T-helper 9 cell (primary cell): ENCODE measurements around the gene IGLL5.

Experiments
- DNase-seq: peaks from one replicate; pipeline ENCODE4 v3.0.0-alpha.2; 2020
- total RNA-seq, 2 donors: gene quantifications; one replicate each; lab custom pipeline; 2026; lab: John Stamatoyannopoulos, UW

IGLL5 gene
- total RNA-seq, result 0 reads per million in 2 donors

DNA sequence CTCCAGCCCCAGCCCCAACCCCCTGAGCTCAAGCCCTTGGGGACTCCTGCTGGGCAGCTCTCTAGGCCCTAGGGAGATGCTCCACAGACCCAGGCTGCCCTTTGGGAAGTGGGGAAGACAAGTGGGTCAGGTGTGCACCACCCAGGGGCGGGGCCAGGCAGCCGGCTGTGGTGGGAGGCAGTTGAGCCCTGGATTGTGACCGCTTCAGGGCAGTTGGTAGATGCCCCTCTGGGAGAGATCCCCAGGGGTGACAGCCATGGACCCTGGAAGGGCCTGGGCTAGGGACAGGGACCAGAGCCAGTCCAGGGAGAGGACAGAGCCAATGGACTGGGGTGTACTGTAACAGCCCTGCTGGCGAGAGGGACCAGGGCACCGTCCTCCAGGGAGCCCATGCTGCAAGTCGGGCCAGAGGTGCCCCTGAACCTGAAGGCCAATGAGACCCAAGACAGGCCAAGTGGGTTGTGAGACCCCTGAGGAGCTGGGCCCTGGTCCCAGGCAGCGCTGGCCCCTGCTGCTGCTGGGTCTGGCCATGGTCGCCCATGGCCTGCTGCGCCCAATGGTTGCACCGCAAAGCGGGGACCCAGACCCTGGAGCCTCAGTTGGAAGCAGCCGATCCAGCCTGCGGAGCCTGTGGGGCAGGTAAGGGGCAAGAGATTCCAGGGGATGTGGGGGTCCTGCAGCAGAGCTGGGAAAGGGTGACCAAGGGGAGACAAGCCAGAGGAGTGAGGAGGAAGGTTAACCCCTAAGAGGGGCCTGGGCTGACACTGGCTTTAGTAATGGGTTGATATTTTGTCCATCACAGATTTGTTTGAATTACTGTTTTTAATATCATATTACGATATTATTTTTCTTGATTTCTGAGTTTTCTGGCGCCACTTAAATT is at the start of gene IGLL5:
Gene IGLL5, plus strand, starts transcription at position 196 of the 883 bp plus-strand sequence. Its CDS starts 238 bp downstream, at position 434.
- no peak for DNase-seq

DNA sequence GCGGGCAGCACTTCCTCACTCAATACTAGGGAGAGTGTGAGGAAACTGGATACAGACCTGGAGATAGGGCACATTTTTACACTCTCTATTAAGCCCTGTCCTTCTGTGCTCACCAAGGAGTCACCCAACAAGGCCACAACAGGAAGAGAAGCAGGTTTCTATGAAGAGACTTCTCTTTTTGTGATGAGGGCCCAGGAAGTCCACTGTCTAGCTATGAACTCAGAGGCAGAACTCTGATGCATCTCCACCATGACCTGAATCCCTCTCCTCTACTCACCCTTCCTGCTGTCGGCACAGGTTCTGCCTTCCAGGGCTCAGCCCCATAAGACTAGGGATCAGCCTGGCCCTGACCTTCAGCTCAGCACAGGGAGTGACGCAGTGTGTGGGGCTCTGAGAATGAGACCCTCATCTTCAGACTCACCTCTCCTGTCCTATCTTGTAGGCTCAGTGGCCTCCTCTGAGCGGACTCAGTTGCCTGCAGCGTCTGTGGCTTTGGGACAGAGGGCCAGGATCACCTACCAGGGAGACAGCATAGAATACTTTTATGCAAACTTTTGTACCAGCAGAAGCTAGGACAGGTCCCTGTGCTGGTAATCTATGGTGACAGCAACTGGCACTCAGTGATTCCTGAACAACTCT is 49.3 kb upstream of the IGLL5 start:
- no peak for DNase-seq

DNA sequence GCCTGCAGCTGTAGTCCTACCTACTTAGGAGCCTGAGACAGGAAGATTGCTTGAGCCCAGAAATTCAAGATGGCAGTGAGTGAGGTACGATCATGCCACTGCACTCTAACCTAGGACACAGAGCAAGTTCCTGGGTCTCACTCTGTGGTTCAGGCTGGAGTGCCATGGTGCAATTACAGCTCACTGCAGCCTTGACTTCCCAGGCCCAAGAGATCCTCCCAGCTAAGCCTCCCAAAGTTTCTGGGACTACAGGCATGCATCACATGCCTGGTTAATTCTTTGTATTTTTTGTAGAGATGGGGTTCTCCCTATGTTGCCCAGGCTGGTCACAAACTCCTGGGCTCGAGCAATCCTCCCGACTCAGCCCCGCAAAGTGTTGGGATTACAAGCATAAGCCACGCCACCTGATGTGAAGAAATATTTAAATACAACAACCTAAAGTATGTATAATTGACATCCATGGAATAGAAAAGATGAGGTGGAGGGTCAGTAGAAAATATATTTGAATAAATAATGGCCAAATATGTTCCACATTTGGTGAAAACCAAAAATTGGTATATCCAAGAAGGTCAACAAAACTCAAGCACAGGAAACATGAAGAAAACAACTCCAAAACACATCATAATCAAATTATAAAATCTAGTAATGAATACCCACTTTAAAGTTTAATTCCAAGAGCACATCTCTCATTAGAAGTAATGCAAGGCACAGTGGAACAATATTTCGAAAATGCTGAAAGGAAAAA is 47.9 kb upstream of the IGLL5 start:
- no peak for DNase-seq

DNA sequence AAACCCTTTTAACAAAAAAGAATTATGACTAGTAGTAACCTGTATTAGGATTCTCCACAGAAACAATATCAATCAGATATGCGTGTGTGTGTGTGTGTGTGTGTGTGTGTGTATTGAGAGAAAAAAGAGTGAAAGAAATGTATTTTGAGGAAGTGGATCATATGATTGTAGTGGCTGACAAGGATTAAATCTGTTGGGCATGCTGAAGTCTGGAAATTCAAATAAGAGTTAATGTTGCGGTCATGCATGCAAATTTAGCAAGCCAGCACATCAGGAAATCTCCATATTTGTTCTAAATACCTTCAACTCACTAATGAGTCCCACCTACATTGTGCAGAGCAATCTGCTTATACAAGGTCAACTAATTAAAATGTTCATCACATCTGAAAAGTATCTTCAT is 46.8 kb upstream of the IGLL5 start:
- DNase-seq, result no peak

DNA sequence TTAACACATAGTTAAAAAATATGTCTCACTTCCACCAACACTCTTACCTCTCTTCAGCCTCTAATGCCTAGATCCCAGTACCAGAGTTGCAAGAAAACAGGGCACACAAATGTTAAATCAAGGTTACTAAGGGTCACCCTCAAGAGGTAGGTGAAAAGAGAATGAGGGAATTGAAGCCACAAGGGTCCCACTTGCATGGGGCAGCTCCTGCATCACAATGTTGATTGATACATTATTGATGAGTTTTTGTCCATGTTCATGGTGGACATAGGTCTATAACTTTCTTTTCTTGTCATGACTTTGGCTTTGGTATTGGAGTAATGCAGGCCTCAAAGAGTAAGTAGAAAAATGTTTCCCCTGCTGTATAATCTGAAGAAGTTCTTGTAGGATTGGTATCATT is 46.0 kb upstream of the IGLL5 start:
- no peak for DNase-seq

DNA sequence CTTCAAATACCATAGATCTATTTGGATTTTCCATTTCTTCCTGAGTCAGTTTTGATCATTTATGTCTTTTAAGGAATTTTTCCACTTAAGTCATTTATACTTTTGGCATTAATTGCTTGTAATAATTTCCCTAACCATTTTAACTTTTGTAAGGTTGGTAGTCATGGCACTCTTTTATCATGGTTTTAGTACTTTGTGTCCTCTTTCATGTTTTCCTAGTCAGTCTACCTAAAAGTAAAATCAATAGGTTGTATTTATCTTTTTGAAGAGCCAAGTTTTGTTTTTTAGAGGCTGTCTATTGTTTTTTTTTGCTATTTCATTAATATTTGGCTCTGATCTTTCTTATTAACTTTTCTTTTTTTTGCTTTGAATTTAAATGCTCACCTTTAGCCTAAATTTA is 45.5 kb upstream of the IGLL5 start:
- no peak for DNase-seq

DNA sequence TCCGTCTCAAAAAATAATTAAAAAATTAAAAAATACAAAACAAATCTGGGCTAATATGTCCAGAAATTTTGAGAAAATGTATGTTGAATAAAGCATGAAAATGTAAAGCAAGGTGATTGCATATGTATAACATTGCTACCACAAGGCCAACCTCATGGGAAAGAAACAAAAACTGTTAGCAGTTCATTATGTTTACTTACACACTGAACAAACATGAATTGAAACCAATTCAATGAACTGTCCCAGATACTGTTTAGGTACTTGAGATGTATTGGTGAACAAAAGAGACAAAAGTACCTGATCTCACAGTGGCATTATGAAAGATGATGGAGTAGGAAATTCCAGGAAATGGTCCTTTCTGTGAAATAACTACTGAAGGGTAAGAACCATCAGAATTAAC is 43.8 kb upstream of the IGLL5 start:
- no peak for DNase-seq

DNA sequence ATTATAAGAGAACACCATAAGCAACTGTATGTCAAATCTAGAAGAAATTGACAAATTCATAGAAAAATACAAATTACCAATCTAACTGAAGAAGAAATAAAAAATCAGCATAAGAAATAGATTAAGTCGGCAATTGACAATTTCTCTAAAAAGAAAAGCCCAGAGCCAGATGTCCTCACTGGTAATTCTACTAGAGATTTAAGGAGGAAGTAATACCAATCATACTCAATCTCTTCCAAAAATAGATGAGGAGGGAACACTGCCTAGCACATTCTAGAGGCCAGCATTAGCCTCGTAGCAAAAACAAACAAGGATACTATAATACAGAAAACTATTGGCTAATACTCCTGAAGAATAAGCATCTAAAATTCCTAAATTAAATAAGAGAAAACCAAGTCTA is 40.4 kb upstream of the IGLL5 start:
- no peak for DNase-seq

DNA sequence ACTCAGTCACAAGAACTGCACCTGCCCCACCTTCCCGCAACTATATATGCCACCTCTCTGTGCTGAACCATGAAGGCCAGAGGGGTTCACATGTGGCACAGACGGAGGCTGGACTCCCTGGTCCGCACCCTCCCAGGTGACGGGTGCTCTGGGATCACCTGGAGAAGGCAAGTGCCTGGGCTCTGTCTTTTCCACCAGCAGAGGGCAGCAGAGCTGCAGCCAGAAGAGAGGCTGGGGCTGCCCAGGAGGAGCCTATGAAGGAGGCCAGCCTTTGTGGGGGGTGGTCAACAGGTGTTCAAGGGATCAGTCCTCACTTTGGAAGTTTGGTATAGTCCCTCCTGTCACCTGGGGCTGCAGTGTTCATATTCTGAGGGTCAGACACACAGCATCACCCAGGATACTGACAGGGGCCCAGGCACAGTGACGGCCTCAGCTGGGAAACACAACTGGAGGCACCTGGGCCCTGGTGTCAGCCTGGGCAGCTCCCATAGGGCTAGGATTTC is 39.2 kb upstream of the IGLL5 start:
- DNase-seq, result peak; percentile 67

DNA sequence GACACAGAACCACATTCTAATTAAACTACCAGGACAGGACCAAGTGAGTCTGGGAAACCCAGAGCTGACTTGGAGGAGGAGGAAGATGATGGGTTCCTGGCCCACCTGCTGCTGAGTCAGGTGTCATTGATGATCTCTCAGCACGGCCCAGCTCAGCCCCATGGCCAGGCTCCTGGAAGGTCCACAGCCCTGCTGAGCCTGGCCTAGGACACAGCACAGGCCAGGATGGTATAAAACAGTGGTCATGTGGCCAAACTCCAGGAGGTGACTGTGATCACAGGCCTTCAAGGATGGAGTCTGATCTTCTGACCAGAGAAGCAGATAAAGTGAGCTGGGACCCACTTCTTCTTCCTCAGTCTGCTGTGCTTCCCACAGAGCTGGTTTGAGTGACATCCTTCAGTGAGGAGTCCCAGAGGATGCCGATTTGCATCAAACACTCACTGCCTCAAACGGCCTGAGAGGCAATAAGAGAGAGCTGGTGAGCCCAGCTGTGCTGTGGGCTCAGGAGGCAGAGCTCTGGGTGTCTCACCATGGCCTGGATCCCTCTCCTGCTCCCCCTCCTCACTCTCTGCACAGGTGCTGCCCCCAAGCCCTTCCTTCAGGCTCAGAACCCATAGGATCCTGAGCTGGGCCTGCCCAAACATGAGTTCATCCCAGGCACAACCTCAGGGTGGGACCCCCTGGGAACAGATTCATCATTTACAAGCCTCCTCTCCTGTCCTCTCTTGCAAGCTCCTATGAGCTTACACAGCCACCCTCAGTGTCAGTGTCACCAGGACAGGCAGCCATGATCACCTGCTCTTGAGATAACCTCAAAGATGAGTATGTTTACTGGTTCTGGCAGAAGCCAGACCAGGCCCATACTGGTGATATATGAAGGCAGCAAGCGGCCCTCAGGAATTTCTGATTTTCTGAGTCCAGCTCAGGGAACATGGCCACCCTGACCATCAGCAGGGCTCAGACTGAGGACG is 37.7 kb upstream of the IGLL5 start:
- DNase-seq, result no peak

DNA sequence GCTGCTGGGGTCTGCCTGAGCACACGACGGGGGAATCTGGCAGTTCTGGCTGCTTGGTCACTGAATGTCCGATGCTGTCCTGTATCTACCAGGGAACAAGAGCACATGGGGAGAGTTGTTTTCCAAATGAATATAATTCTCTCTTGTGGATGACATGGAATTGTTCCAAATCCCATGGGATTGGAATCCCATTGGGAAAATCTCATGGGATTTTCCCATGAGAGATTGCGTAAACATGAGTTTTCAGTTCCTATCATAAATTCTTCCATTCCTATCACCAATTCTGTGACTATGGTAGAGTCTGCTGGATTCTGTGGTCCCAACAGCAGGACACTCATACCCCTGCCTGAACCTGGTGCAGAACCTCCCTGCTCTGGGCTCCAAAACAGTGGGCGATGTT is 35.6 kb upstream of the IGLL5 start:
- DNase-seq, result no peak

DNA sequence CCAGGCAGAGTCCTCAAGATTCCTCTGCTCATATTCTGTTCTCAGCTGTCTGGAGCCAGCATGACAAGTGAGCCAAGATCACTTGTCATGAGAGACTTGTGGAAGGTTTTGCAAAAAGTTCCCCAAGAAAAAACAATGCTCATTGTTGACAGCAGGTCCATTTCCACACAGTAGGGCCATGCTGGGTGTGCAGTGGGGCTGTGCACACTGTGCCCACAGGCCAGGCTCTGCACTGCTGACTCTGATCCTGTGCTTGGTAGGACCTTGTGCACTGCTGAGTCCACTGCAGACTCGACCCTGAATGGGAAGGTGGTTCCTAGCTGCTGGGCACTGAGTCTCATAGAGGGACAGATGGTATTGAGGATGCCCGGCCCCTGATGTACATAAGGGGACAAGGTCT is 33.9 kb upstream of the IGLL5 start:
- no peak for DNase-seq

DNA sequence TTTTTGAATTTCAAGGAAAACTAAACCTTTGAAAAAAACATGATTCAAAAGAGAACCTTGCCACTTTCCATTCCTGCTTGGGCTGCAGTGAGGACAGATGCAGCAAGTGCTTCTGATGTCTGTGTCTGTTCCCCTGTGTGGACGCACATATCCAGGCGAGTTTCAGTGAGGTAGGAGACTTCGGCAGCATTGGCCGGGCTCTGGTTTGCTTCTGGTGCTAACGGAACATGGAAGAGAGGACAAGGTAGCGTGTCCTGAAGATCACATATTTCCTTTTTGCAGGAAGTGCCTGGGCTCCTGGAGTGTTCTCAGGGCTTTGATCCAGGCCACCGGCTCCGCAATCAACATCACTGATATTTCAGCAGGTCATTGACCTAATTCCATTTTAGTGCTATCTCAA is 33.1 kb upstream of the IGLL5 start:
- DNase-seq, result no peak

DNA sequence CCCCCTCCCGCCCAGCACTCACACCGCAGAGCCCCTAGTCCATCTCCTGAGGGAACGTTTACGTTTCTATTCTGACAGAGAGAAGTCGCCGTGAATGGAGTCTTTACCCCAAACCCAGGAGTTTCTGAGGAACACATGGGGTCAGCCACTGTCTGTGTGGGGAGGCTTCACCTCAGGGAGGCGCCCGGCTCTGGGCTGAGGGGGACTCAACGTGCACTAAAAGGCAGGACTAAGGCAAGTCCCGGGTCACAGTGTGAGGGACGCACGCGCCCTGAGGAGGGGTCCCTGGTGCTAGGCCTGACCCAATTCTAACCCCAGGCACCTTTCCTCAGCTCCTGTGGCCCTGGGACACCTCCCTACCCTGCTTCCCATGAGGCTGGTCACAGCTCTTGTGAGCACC is 32.5 kb upstream of the IGLL5 start:
- DNase-seq, result no peak

DNA sequence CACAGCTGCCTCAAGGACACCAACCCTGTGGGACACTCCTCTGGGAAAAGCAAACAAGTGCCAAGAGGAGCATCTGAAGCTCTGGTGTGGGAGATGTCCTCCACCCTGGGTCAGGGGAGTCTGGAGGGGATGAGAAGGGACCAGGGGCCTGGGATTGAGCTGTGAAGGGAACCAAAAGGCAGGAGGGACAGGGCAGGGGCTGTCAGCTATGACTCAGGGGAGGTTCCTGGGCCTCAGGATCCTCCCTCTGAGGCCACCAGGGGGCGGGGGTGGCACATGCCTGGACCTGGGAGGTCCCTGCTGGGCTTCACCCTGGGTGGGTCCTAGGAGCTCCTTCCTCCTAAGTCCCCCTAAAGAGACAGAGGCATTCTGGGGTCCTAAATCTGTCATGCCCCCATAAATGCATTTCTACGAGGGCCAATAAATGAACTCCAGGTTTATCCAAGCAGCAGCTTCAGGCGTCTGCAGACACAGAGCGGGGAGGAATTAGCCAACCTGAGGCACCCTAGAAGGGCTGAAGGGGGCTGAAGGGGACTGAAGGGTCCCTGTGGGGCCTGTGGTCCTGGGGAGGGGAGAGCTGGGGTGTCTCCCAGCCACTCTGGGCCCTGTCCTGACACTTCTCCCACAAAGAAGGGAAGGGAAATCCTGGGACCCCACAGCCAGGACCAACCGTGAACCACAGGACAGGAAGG is 31.9 kb upstream of the IGLL5 start:
- DNase-seq, result peak; percentile 15

DNA sequence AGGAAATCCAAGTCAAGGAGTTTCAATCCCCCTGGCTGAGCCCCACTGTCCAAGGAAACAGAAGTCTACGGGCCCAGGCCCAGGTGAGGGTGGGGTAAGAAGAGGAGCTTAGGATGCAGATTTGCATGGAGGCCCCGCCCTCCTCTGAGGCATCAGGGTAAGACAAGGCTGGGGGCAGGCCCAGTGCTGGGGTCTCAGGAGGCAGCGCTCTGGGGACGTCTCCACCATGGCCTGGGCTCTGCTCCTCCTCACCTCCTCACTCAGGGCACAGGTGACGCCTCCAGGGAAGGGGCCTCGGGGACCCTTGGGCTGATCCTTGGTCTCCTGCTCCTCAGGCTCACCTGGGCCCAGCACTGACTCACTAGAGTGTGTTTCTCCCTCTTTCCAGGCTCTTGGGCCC is 31.3 kb upstream of the IGLL5 start:
- no peak for DNase-seq

DNA sequence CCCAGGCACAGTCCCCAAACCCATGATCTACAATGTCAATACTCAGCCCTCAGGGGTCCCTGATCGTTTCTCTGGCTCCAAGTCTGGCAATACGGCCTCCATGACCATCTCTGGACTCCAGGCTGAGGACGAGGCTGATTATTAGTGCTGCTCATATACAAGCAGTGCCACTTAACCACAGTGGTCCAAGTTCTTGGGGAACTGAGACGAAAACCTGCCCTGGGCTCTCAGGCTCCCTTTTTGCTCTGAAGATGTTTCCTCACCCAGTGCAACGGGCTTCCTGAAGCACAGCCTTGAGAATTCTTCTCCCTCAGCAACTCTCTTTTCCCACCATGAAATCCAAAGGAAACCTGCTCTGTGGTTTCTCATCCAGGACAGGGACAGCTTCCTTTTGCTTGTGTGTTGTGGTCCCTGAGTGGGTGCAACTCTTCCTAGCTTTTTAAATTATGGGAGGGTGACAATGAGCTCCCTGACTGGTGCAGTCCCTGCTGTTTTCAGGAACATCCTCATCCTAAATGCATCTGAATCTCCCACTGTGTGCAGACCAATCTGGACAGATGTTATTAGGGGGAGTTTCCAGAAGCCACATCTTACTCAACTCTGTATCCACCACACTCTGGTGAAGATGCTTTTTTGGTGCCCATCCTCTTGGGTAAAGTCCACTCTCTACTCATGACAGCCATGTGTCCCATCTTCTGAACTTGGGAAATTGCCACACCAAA is 30.6 kb upstream of the IGLL5 start:
- DNase-seq, result no peak

DNA sequence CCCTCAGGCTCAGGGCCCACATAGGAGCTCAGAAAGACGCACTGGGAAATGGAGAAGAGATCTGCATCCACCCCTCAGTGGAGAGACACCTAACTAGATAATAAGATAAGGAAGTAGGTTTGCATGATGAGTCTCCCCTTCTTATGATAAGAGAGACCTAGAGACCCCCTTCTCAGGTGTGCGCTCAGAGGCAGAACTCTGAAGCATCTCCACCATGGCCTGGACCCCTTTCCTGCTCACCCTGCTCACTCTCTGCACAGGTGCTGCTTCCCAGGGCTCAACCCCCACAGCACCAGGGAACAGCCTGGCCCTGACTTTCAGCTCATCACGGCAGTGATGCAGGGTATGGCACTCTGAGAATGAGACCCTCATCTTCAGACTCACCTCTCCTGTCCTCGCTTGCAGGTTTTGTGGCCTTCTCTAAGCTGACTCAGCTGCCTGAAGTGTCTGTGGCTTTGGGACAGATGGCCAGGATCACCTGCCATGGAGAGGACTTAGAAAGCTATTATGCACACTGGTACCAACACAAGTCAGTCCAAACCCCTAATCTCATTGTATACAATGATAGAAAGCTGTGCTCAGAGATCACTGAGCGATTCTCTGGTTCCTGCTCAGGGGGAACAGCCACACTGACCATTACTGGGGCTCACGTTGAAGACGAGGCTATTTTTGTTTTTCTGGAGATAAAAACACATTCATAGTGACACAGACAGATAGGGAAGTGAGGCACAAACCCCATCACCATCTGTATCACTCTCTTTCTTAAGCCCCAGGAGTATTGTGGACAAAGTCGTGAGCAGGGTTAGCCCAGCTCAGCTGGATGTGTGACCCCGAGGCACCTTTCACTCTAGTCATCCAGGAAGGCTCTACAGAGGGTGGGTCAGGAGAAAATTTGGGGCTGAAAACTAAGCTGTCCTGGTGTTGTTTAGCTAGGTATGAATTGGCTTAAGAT is 29.7 kb upstream of the IGLL5 start:
- DNase-seq, result no peak

DNA sequence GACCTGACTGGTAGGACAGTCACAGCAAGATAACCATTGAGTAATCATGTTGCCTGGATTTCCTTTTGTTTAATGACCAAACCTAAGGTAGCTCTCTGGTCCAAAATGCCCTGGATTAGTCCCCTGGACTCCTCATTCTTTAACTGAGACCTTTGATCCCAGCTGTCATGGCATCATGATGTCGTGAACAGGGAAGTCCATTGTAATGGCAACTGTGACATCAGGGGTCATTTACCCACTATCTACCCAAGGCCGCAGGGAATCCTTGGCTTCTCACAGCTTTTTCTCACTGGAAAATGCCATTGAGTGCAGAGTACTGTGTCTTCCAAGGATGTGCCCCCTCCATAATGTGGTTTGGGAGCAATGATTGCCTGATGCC is 29.1 kb upstream of the IGLL5 start:
- no peak for DNase-seq

DNA sequence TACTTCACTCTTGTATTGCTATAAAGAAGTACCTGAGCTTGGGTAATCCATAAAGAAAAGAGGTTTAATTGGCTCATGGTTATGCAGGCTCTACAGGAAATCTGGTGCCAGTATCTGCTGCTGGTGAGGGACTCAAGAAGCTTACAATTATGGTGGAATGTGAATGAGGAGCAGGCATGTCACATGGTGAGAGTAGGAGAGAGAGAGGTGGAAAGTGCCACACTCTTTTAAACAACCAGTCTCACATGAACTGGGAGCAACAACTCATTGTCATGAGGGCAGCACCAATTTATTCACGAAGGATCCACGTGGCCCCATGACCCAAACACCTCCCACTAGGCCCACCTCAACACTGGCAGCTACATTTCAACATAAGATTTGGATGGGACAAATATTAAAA is 24.6 kb upstream of the IGLL5 start:
- DNase-seq, result no peak
